Measurements from ENCODE around the gene ZFAND6.
"Not testable (repeated sequence)": the region's sequence is repeated elsewhere in the genome, so short reads cannot be mapped to it uniquely, and the experiment has no call there.

DNA sequence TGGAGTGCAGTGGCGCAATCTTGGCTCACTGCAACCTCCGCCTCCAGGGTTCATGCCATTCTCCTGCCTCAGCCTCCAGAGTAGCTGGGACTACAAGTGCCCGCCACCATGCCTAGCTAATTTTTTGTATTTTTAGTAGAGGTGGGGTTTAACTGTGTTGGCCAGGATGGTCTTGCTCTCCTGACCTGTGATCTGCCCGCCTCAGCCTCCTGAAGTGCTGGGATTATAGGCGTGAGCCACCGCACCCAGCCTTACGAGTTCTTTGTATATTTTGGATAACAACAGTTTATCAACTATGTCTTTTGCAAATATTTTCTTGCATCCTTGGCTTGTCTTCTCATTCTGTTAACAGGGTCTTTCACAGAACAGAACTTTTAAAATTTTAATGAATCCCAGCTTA, 45.3 kb upstream of the ZFAND6 start:
- not testable (repeated sequence) for TF ChIP-seq POLR2A (IDR thresholded peaks at IDR 0.05; ENCODE audit: low read depth, low read length); TAF1 (IDR thresholded peaks at IDR 0.05; ENCODE audit: borderline replicate concordance, low read depth, low read length)

Measured in GM12892 (cell line).